K562 (cell line): Measurements from ENCODE around the gene PURA. TPM values are rescaled to one million over a fixed set of nuclear protein-coding genes. Genes with fewer than 3 reads are reported as not detected.

Source experiments
- ARHGAP35 ChIP-seq: fragments of 450-650 bp; IDR thresholded peaks from 2 replicates; pipeline ENCODE4 v1.6.1; 2018; ENCODE audit not compliant: partially characterized antibody
- BHLHE40 ChIP-seq: IDR thresholded peaks from 2 replicates; pipeline ENCODE4 v1.6.1; 2011; ENCODE audit warnings: low read length, improper control_type of control experiment
- ELF1 ChIP-seq: fragments of 200-800 bp; sonication (Bioruptor generic); IDR thresholded peaks from 2 replicates; pipeline ENCODE4 v1.6.1; 2016; ENCODE audit warnings: missing genetic modification characterization, missing compliant biosample characterization
- SOX6 ChIP-seq: fragments of 450-650 bp; IDR thresholded peaks from 2 replicates; pipeline ENCODE4 v1.6.1; 2014; ENCODE audit warnings: mild to moderate bottlenecking
- STAG1 ChIP-seq: sonication (generic); formaldehyde crosslinking; IDR thresholded peaks from 2 replicates; pipeline ENCODE4 v1.5.0; 2020; ENCODE audit warnings: missing genetic modification reagents, borderline replicate concordance
- ZC3H8 ChIP-seq: fragments of 450-650 bp; IDR thresholded peaks from 2 replicates; pipeline ENCODE4 v1.6.1; 2017
- ZNF224 ChIP-seq: sonication (generic); formaldehyde crosslinking; IDR thresholded peaks from 2 replicates; pipeline ENCODE4 v1.8.0; 2022; ENCODE audit warnings: mild to moderate bottlenecking, missing genetic modification reagents
- polyA plus RNA-seq, 8 experiments: library from polyadenylated mRNA; depleted of rRNA in 4 of 8; stranded (reverse) in 5 of 8; unstranded in 3 of 8; fragments of >200 nt; fragmentation: Nextera tagmentation in 2 of 8; fragmentation: Illumina TruSeq in 1 of 8; extraction: Ambion mirVana in 2 of 8; extraction: Trizol in 1 of 8; gene quantifications; 2 replicates each; pipeline versions ENCODE4 v1.2.1 to v1.2.3, GENCODE V29; 2011 to 2014; ENCODE audit warnings: inconsistent platforms in 1 of 8, missing spikeins in 1 of 8
- total RNA-seq, 7 experiments: library from RNA; depleted of rRNA in 6 of 7; stranded (reverse); fragments of >200 nt in 6 of 7; fragmentation: Illumina TruSeq in 2 of 7; extraction: Trizol in 2 of 7; gene quantifications; 2 replicates each; pipeline versions ENCODE4 v1.2.1 to v1.2.3, GENCODE V29; 2011 to 2021; ENCODE audit warnings: low replicate concordance in 1 of 7
- TF ChIP-seq, protein P1 (sequence below): fragments of 450-650 bp; IDR thresholded peaks from 2 replicates; pipeline ENCODE4 v1.6.1; 2016; ENCODE audit warnings: mild to moderate bottlenecking, moderate library complexity
- TF ChIP-seq, protein P2 (sequence below): sonication (generic); formaldehyde crosslinking; IDR thresholded peaks from 2 replicates; pipeline ENCODE4 v1.8.1; 2022; ENCODE audit warnings: missing genetic modification reagents
- TF ChIP-seq, protein P3 (sequence below): sonication (generic); formaldehyde crosslinking; IDR thresholded peaks from 2 replicates; pipeline ENCODE4 v1.8.1; 2023; ENCODE audit warnings: mild to moderate bottlenecking, missing genetic modification reagents, moderate library complexity
- TF ChIP-seq, protein P4 (sequence below): sonication (generic); formaldehyde crosslinking; IDR thresholded peaks from 2 replicates; pipeline ENCODE4 v1.8.0; 2022; ENCODE audit warnings: mild to moderate bottlenecking, missing genetic modification reagents

The PURA gene
- total and polyA plus RNA-seq, 9 of the 15 experiments (the other 6 are each of a cell fraction or from before 2014, with no cell fraction given): 3.2 to 11.1 (median 5.4) TPM

DNA sequence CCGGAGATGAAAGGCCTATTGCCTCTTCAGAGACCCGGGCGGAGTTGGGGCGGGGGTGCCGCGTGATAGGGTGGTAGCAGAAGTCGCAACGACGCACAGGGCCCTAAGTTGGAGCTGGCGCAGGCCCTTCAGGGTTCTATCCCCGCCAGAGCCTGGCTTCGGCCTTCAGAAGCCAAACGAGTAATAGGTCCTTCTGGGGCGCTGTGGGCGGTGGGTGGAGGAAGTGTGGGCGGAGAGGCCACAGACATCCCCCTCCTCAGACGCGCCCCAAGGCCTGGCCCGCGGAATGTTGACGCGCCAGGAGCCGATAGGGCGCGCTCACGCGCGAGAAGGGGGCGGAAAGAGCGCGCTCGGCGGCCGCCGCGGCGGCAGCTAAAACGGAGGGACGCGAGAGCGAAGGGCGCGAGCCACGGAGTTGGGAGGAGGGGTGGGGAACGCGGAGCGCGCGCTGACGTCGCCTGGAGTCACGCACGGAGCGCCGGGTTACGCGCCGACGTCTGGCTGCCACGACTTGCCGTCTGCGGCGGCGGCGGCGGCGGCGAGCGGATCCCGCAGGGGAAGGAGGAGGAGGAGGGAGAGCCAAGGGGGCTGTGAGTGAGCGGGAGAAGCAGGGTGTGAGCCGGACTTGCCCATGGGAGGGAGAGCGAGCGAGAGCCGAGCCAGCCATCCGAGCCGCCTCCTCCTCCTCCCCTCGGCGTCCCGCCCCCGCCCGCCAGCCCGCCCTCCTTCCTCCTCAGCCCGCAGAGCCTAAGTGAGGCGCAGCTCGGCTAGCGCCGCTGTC lies 6.4 kb upstream of the PURA start (continued):
- TF ChIP-seq, protein P1, sequence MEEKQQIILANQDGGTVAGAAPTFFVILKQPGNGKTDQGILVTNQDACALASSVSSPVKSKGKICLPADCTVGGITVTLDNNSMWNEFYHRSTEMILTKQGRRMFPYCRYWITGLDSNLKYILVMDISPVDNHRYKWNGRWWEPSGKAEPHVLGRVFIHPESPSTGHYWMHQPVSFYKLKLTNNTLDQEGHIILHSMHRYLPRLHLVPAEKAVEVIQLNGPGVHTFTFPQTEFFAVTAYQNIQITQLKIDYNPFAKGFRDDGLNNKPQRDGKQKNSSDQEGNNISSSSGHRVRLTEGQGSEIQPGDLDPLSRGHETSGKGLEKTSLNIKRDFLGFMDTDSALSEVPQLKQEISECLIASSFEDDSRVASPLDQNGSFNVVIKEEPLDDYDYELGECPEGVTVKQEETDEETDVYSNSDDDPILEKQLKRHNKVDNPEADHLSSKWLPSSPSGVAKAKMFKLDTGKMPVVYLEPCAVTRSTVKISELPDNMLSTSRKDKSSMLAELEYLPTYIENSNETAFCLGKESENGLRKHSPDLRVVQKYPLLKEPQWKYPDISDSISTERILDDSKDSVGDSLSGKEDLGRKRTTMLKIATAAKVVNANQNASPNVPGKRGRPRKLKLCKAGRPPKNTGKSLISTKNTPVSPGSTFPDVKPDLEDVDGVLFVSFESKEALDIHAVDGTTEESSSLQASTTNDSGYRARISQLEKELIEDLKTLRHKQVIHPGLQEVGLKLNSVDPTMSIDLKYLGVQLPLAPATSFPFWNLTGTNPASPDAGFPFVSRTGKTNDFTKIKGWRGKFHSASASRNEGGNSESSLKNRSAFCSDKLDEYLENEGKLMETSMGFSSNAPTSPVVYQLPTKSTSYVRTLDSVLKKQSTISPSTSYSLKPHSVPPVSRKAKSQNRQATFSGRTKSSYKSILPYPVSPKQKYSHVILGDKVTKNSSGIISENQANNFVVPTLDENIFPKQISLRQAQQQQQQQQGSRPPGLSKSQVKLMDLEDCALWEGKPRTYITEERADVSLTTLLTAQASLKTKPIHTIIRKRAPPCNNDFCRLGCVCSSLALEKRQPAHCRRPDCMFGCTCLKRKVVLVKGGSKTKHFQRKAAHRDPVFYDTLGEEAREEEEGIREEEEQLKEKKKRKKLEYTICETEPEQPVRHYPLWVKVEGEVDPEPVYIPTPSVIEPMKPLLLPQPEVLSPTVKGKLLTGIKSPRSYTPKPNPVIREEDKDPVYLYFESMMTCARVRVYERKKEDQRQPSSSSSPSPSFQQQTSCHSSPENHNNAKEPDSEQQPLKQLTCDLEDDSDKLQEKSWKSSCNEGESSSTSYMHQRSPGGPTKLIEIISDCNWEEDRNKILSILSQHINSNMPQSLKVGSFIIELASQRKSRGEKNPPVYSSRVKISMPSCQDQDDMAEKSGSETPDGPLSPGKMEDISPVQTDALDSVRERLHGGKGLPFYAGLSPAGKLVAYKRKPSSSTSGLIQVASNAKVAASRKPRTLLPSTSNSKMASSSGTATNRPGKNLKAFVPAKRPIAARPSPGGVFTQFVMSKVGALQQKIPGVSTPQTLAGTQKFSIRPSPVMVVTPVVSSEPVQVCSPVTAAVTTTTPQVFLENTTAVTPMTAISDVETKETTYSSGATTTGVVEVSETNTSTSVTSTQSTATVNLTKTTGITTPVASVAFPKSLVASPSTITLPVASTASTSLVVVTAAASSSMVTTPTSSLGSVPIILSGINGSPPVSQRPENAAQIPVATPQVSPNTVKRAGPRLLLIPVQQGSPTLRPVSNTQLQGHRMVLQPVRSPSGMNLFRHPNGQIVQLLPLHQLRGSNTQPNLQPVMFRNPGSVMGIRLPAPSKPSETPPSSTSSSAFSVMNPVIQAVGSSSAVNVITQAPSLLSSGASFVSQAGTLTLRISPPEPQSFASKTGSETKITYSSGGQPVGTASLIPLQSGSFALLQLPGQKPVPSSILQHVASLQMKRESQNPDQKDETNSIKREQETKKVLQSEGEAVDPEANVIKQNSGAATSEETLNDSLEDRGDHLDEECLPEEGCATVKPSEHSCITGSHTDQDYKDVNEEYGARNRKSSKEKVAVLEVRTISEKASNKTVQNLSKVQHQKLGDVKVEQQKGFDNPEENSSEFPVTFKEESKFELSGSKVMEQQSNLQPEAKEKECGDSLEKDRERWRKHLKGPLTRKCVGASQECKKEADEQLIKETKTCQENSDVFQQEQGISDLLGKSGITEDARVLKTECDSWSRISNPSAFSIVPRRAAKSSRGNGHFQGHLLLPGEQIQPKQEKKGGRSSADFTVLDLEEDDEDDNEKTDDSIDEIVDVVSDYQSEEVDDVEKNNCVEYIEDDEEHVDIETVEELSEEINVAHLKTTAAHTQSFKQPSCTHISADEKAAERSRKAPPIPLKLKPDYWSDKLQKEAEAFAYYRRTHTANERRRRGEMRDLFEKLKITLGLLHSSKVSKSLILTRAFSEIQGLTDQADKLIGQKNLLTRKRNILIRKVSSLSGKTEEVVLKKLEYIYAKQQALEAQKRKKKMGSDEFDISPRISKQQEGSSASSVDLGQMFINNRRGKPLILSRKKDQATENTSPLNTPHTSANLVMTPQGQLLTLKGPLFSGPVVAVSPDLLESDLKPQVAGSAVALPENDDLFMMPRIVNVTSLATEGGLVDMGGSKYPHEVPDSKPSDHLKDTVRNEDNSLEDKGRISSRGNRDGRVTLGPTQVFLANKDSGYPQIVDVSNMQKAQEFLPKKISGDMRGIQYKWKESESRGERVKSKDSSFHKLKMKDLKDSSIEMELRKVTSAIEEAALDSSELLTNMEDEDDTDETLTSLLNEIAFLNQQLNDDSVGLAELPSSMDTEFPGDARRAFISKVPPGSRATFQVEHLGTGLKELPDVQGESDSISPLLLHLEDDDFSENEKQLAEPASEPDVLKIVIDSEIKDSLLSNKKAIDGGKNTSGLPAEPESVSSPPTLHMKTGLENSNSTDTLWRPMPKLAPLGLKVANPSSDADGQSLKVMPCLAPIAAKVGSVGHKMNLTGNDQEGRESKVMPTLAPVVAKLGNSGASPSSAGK: peak; percentile 94
- TF ChIP-seq, protein P2, sequence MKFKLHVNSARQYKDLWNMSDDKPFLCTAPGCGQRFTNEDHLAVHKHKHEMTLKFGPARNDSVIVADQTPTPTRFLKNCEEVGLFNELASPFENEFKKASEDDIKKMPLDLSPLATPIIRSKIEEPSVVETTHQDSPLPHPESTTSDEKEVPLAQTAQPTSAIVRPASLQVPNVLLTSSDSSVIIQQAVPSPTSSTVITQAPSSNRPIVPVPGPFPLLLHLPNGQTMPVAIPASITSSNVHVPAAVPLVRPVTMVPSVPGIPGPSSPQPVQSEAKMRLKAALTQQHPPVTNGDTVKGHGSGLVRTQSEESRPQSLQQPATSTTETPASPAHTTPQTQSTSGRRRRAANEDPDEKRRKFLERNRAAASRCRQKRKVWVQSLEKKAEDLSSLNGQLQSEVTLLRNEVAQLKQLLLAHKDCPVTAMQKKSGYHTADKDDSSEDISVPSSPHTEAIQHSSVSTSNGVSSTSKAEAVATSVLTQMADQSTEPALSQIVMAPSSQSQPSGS (CRISPR knock-in tag): 0 out of 2 replicates have a peak, but pooled peaks have one; percentile 42
- TF ChIP-seq SOX6 (no peak), ARHGAP35 (no peak), BHLHE40 (peak; percentile 53), ZC3H8 (no peak), ELF1 (tag) (peak; percentile 13; the same call in 1 of the 2 replicates), ZNF224 (CRISPR knock-in tag) (no peak), STAG1 (CRISPR knock-in tag) (no peak)
- TF ChIP-seq, protein P3, sequence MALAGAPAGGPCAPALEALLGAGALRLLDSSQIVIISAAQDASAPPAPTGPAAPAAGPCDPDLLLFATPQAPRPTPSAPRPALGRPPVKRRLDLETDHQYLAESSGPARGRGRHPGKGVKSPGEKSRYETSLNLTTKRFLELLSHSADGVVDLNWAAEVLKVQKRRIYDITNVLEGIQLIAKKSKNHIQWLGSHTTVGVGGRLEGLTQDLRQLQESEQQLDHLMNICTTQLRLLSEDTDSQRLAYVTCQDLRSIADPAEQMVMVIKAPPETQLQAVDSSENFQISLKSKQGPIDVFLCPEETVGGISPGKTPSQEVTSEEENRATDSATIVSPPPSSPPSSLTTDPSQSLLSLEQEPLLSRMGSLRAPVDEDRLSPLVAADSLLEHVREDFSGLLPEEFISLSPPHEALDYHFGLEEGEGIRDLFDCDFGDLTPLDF: peak; percentile 69; the same call in 1 of the 2 replicates
- TF ChIP-seq, protein P4, sequence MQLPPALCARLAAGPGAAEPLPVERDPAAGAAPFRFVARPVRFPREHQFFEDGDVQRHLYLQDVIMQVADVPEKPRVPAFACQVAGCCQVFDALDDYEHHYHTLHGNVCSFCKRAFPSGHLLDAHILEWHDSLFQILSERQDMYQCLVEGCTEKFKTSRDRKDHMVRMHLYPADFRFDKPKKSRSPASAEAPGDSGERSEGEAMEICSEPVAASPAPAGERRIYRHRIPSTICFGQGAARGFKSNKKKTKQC (CRISPR knock-in tag): no peak; the same call in 1 of the 2 replicates
